Measurements from ENCODE around the gene YAE1. TPM values are rescaled to one million over a fixed set of nuclear protein-coding genes. Genes with fewer than 3 reads are reported as not detected.

The YAE1 gene
- total and polyA plus RNA-seq, 2 of the 13 experiments (the other 11 are each of a cell fraction or from before 2014, with no cell fraction given): 18.7 to 28.3 TPM

- TF ChIP-seq CREBL2 (CRISPR knock-in tag; IDR thresholded peaks at IDR 0.05; ENCODE audit: borderline replicate concordance) (peak; percentile 31; the same call in 1 of the 2 replicates), ZNF83 (CRISPR knock-in tag; IDR thresholded peaks at IDR 0.05; ENCODE audit: borderline replicate concordance) (0 out of 2 replicates have a peak, but pooled peaks have one; percentile 83), ZFP41 (CRISPR knock-in tag; IDR thresholded peaks at IDR 0.05; ENCODE audit: borderline replicate concordance) (peak; percentile 80; the same call in 1 of the 2 replicates), GPBP1L1 (CRISPR knock-in tag; IDR thresholded peaks at IDR 0.05) (no peak), BCL3 (CRISPR knock-in tag; IDR thresholded peaks at IDR 0.05) (peak; percentile 74; the same call in 1 of the 2 replicates), NR2F1 (CRISPR knock-in tag; IDR thresholded peaks at IDR 0.05) (peak; percentile 49 to 79; a peak in 3 of 4 replicates), ZNF20 (CRISPR knock-in tag; IDR thresholded peaks at IDR 0.05) (no peak), REPIN1 (CRISPR knock-in tag; IDR thresholded peaks at IDR 0.05; ENCODE audit: borderline replicate concordance, low read depth) (peak; percentile 13; the same call in 1 of the 2 replicates), ZNF557 (CRISPR knock-in tag; IDR thresholded peaks at IDR 0.05) (no peak), SMC3 (IDR thresholded peaks at IDR 0.05; ENCODE audit: low read length) (no peak), EHMT2 (IDR thresholded peaks at IDR 0.05; ENCODE audit: borderline replicate concordance, low read depth, low read length) (no peak), KMT2A (CRISPR knock-in tag; IDR thresholded peaks at IDR 0.05) (peak; percentile 96), JDP2 (CRISPR knock-in tag; IDR thresholded peaks at IDR 0.05; ENCODE audit: borderline replicate concordance) (no peak), TIGD3 (CRISPR knock-in tag; IDR thresholded peaks at IDR 0.05; ENCODE audit: borderline replicate concordance) (no peak; the same call in 1 of the 2 replicates), NKX3-1 (CRISPR knock-in tag; IDR thresholded peaks at IDR 0.05) (0 out of 2 replicates have a peak, but pooled peaks have one; percentile 60), BCL6 (CRISPR knock-in tag; IDR thresholded peaks at IDR 0.05) (no peak), AHDC1 (CRISPR knock-in tag; IDR thresholded peaks at IDR 0.05; ENCODE audit: borderline replicate concordance) (no peak), NR1H2 (CRISPR knock-in tag; IDR thresholded peaks at IDR 0.05; ENCODE audit: borderline replicate concordance, low read depth) (peak; percentile 79; the same call in 1 of the 2 replicates)
Measured at GRCh38 chr7:39566023-39566921, at the start of gene YAE1 (continued).

All from HepG2 (cell line).